Endothelial cell of umbilical vein (primary cell): ENCODE measurements around the gene VAV3. TPM values are rescaled to one million over a fixed set of nuclear protein-coding genes. Genes with fewer than 3 reads are reported as not detected.

ENCODE experiments used
- BruUV-seq: library from RNA; stranded (reverse); fragments of 400-500 nt; replicated peaks from 2 replicates; lab custom pipeline; 2021; lab: Mats Ljungman, UMichigan
- CTCF ChIA-PET: fragments of 300-600, 350-600 bp; sonication (Branson Sonifier 250); formaldehyde crosslinking; loops from one replicate; lab custom pipeline; 2021; ENCODE audit warnings: antibody characterized with exemption, inconsistent platforms; lab: Charles Lee
- POLR2A ChIA-PET: fragments of 300-600, 350-600 bp; sonication (Branson Sonifier 250); formaldehyde crosslinking; loops from one replicate; lab custom pipeline; 2021; ENCODE audit warnings: antibody characterized with exemption, inconsistent platforms; lab: Charles Lee
- DNase-seq: peaks from one replicate; pipeline ENCODE4 v3.0.0-alpha.2; 2011; ENCODE audit warnings: low read depth, low spot score
- FAIRE-seq: peaks from 2 replicates; lab custom pipeline; 2011; peaks lifted over from hg19 to GRCh38; lab: Jason Lieb, UNC
- H2AFZ ChIP-seq: 2 replicates; pipeline ENCODE4 v1.6.0; 2012; ENCODE audit warnings: low read depth, low read length, control low read depth, inconsistent platforms
- H3K27ac ChIP-seq: 2 replicates; pipeline ENCODE4 v1.5.1; 2011; ENCODE audit warnings: low read depth, mild to moderate bottlenecking, control low read depth, low read length, moderate library complexity; ENCODE audit not compliant: insufficient read depth
- H3K27me3 ChIP-seq, 2 experiments: 2 replicates each; pipeline versions ENCODE4 v1.6.0 to v1.6.1; 2011; ENCODE audit warnings: low read length in 2 of 2, mixed read lengths in 1 of 2; ENCODE audit not compliant: control insufficient read depth in 2 of 2, insufficient read depth in 2 of 2
- H3K36me3 ChIP-seq, 2 experiments: 2 replicates in 1 of 2; 3 replicates in 1 of 2; pipeline ENCODE4 v1.5.1; 2011; ENCODE audit warnings: low read length in 2 of 2, mild to moderate bottlenecking in 1 of 2, moderate library complexity in 1 of 2; ENCODE audit not compliant: control insufficient read depth in 2 of 2, insufficient read depth in 2 of 2; ENCODE audit errors: extremely low read depth in 1 of 2
- H3K4me1 ChIP-seq: 3 replicates; pipeline ENCODE4 v1.5.1; 2011; ENCODE audit warnings: mild to moderate bottlenecking, low read length; ENCODE audit not compliant: control insufficient read depth, insufficient read depth; ENCODE audit errors: extremely low read depth
- H3K4me2 ChIP-seq: 2 replicates; pipeline ENCODE4 v1.6.1; 2011; ENCODE audit warnings: low read length, control low read depth, mixed read lengths; ENCODE audit not compliant: insufficient read depth
- H3K4me3 ChIP-seq, 3 experiments: fragments of 200-600 bp in 1 of 3; sonication (generic), shearing (Covaris generic) in 1 of 3; replicated peaks in 1 of 3; 2 replicates each; pipeline ENCODE4 v1.5.1; 2011 to 2016; ENCODE audit warnings: control low read depth in 3 of 3, low read length in 3 of 3, mild to moderate bottlenecking in 2 of 3, inconsistent platforms in 1 of 3, low read depth in 1 of 3, moderate library complexity in 1 of 3; ENCODE audit not compliant: insufficient read depth in 1 of 3
- H3K79me2 ChIP-seq: 2 replicates; pipeline ENCODE4 v1.6.0; 2012; ENCODE audit warnings: low read length, inconsistent platforms; ENCODE audit not compliant: control insufficient read depth, insufficient read depth
- H3K9ac ChIP-seq: replicated peaks from 2 replicates; pipeline ENCODE3; 2011; ENCODE audit warnings: low read length, control low read depth; ENCODE audit not compliant: insufficient read depth; ENCODE audit errors: extremely low read depth
- H3K9me1 ChIP-seq: replicated peaks from 3 replicates; pipeline ENCODE4 v1.6.0; 2011; ENCODE audit warnings: mild to moderate bottlenecking, low read length; ENCODE audit not compliant: control insufficient read depth, insufficient read depth; ENCODE audit errors: extremely low read depth
- H3K9me3 ChIP-seq: replicated peaks from 2 replicates; pipeline ENCODE4 v1.5.1; 2012; ENCODE audit warnings: low read length, inconsistent platforms; ENCODE audit not compliant: control insufficient read depth, insufficient read depth
- H4K20me1 ChIP-seq: replicated peaks from 2 replicates; pipeline ENCODE3; 2011; ENCODE audit warnings: mild to moderate bottlenecking, low read length; ENCODE audit not compliant: control insufficient read depth, insufficient read depth; ENCODE audit errors: extremely low read depth
- CTCF ChIP-seq, 2 donors: IDR thresholded peaks; 1 replicate in 1 of 2; 2 replicates in 1 of 2; pipeline ENCODE4 v1.5.1; 2011; ENCODE audit warnings: low read length in 2 of 2, mild to moderate bottlenecking in 2 of 2, moderate library complexity in 2 of 2, control low read depth in 1 of 2, inconsistent platforms in 1 of 2, low read depth in 1 of 2; ENCODE audit not compliant: insufficient read depth in 1 of 2; ENCODE audit errors: extremely low read depth in 1 of 2
- EZH2 ChIP-seq: IDR thresholded peaks from 2 replicates; pipeline ENCODE4 v1.6.1; 2012; ENCODE audit warnings: borderline replicate concordance, low read depth, mild to moderate bottlenecking, moderate library complexity, low read length, inconsistent platforms; ENCODE audit not compliant: severe bottlenecking
- FOS ChIP-seq: IDR thresholded peaks from 2 replicates; pipeline ENCODE4 v1.6.1; 2011; ENCODE audit warnings: mild to moderate bottlenecking, low read length, moderate library complexity, borderline replicate concordance; ENCODE audit not compliant: insufficient read depth
- GATA2 ChIP-seq: IDR thresholded peaks from 2 replicates; pipeline ENCODE4 v1.7.0; 2011; ENCODE audit warnings: low read depth, mild to moderate bottlenecking, moderate library complexity, mixed read lengths, low read length; ENCODE audit not compliant: insufficient read length, insufficient read depth
- JUN ChIP-seq: IDR thresholded peaks from 2 replicates; pipeline ENCODE4 v1.6.1; 2011; ENCODE audit warnings: borderline replicate concordance, low read depth; ENCODE audit not compliant: insufficient read length, insufficient read depth
- MYC ChIP-seq: IDR thresholded peaks from one replicate; pipeline ENCODE4 v1.6.1; 2011; ENCODE audit warnings: mild to moderate bottlenecking, low read depth, low read length
- POLR2A ChIP-seq: IDR thresholded peaks from 2 replicates; pipeline ENCODE4 v1.6.1; 2012; ENCODE audit warnings: low read depth, mild to moderate bottlenecking, control low read depth, low read length
- POLR2AphosphoS5 ChIP-seq: IDR thresholded peaks from 2 replicates; pipeline ENCODE4 v1.6.1; 2012; ENCODE audit warnings: low read depth, mild to moderate bottlenecking, control low read depth, low read length, moderate library complexity; ENCODE audit not compliant: insufficient read depth
- dilution Hi-C: fragments of 300-500 bp; cut with MboI; formaldehyde crosslinking; loops from one replicate; pipeline ENCODE4 v1.15.0; 2019; ENCODE audit warnings: low sequenced_read_pairs; ENCODE audit not compliant: extremely low pct_ligation_motif_present
- intact Hi-C: fragments of 100-400 bp; cut with micrococcal nuclease; formaldehyde crosslinking; loops from one replicate; pipeline ENCODE4 v1.10.0; 2022
- polyA plus RNA-seq, 4 experiments: library from polyadenylated mRNA; depleted of rRNA in 3 of 4; stranded (reverse) in 3 of 4; unstranded in 1 of 4; fragments of >200 nt; gene quantifications; 2 replicates each; pipeline versions ENCODE4 v1.2.1 to v1.2.3, GENCODE V29; 2011 to 2012; ENCODE audit warnings: missing spikeins in 1 of 4
- total RNA-seq: library from RNA; stranded (reverse); gene quantifications from 2 replicates; pipeline ENCODE4 v1.2.3, GENCODE V29; 2021

VAV3 gene
- total and polyA plus RNA-seq, 2 donors (not counting 3 experiments of a cell fraction or from before 2014, with no cell fraction given) = 0.18 to 1.5 TPM

GRCh38 chr1:108012553-108012952 lies 47.6 kb upstream of the VAV3 start:
- no peak for FAIRE-seq
- dilution Hi-C loops = no loop called here

More at GRCh38 chr1:108012553-108012952, 47.6 kb upstream of the VAV3 start:
- no peak for DNase-seq
- BruUV-seq = no TSS peak
- no peak overlapping the region for H2AFZ ChIP-seq
- H3K9me1 ChIP-seq = no peaks in the 10 kb centered on the region
- no peak overlapping the region for H3K4me2 ChIP-seq
- ChIA-PET CTCF (no interaction called here), POLR2A (no interaction called here)
- no peaks in the 10 kb centered on the region for H3K4me1 ChIP-seq
- intact Hi-C loops = no loop called here
- H3K4me3 ChIP-seq = no peak overlapping the region
- no peak overlapping the region for H3K9ac ChIP-seq
- no peaks in the 10 kb centered on the region for H4K20me1 ChIP-seq
- no peak for TF ChIP-seq POLR2AphosphoS5
- no peak for TF ChIP-seq JUN
- TF ChIP-seq EZH2 = no peak
- no peak for TF ChIP-seq CTCF (IDR thresholded peaks at IDR 0.05; ENCODE audit: extremely low read depth in 1 of 2, insufficient read depth in 1 of 2, low read depth in 1 of 2, low read length in 2 of 2)
- no peak for TF ChIP-seq MYC
- TF ChIP-seq GATA2 = no peak
- no peak for TF ChIP-seq FOS
- TF ChIP-seq POLR2A = no peak
- H3K27ac ChIP-seq = no peak overlapping the region
- no peaks in the 10 kb centered on the region for H3K79me2 ChIP-seq
- H3K27me3 ChIP-seq = no peaks in the 10 kb centered on the region
- no peaks in the 10 kb centered on the region for H3K9me3 ChIP-seq
- H3K36me3 ChIP-seq = no peaks in the 10 kb centered on the region
